PFSK-1 (cell line): ENCODE data around the gene JAKMIP2.

Source experiments
- POLR2AphosphoS5 ChIP-seq: IDR thresholded peaks from 2 replicates; pipeline ENCODE4 v1.6.1; 2012; ENCODE audit warnings: low read depth, mild to moderate bottlenecking, control low read depth, low read length, moderate library complexity
- TAF1 ChIP-seq: IDR thresholded peaks from 2 replicates; pipeline ENCODE4 v1.6.1; 2012; ENCODE audit warnings: low read length, control low read depth, borderline replicate concordance; ENCODE audit not compliant: insufficient read depth

DNA sequence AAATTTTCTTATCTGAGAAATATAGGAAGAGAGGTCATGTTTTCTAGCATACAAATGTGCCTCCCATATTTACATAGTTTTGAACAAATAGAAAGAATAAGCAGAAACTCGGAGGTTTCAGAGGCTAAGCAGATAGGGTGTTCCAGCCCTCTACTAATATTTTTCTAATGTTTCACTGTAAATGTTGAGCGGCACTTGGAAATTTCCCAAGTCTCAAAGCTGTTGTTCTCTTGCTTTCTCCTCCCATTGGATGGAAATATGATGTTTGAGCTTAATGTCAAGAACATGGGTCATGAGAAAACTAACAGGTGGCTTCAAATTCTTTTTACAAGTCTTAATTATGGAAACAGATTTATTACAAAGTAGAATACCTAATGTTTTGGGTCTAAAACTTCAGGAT lies 43.8 kb upstream of the JAKMIP2 start:
- no peak for TF ChIP-seq POLR2AphosphoS5
- no peak for TF ChIP-seq TAF1
